Measurements from ENCODE around the gene NAV2.

GRCh38 chr11:19846654-19847305 is 134.1 kb downstream of the NAV2 start:
- TF ChIP-seq CTCF (conservative IDR thresholded peaks at IDR 0.05) (no peak), EZH2 (IDR thresholded peaks at IDR 0.05; ENCODE audit: low read depth) (no peak)

Data from PC-9 (cell line).